GM19397 (cell line): ENCODE measurements around the gene MAP4K4.
"Not testable (repeated sequence)": the region's sequence is repeated elsewhere in the genome, so short reads cannot be mapped to it uniquely, and the experiment has no call there.

Experiments
- ATAC-seq: cut with Tn5 transposase; IDR thresholded peaks from one replicate; pipeline ENCODE4 v1.9.1; 2021; ENCODE audit warnings: mild to moderate bottlenecking, moderate library complexity; ENCODE audit not compliant: unreplicated experiment

Gene MAP4K4

GRCh38 chr2:101897301-101897700 lies 199.8 kb downstream of the MAP4K4 start:
- no peak for ATAC-seq

GRCh38 chr2:101899265-101899664 lies 201.8 kb downstream of the MAP4K4 start:
- ATAC-seq = no peak

GRCh38 chr2:101899871-101900270 lies 202.4 kb downstream of the MAP4K4 start:
- no peak for ATAC-seq

- peak; percentile 70 for ATAC-seq
These were observed 202.9 kb downstream of the MAP4K4 start for GRCh38 chr2:101900375-101900774.

- ATAC-seq = no peak
These were observed 203.7 kb downstream of the MAP4K4 start for GRCh38 chr2:101901241-101901640.

- ATAC-seq = no peak
These were observed 204.7 kb downstream of the MAP4K4 start for GRCh38 chr2:101902169-101902568.

- ATAC-seq = no peak
These were observed 207.4 kb downstream of the MAP4K4 start for GRCh38 chr2:101904916-101905315.

GRCh38 chr2:101905746-101906336 lies 208.3 kb downstream of the MAP4K4 start:
- ATAC-seq = no peak

GRCh38 chr2:101909760-101910159 lies 212.3 kb downstream of the MAP4K4 start:
- no peak for ATAC-seq

GRCh38 chr2:101912545-101912944 lies 215.0 kb downstream of the MAP4K4 start:
- peak; percentile 95 for ATAC-seq

GRCh38 chr2:101921319-101921952 lies 223.9 kb downstream of the MAP4K4 start:
- ATAC-seq = no peak

GRCh38 chr2:101921953-101922325 lies 224.4 kb downstream of the MAP4K4 start:
- ATAC-seq = no peak

- not testable (repeated sequence) for ATAC-seq
These were observed 226.8 kb downstream of the MAP4K4 start for GRCh38 chr2:101924311-101924710.

- no peak for ATAC-seq
These were observed 232.5 kb downstream of the MAP4K4 start for GRCh38 chr2:101930019-101930418.

GRCh38 chr2:101930847-101931246 lies 233.3 kb downstream of the MAP4K4 start:
- ATAC-seq = no peak

GRCh38 chr2:101931402-101931801 lies 233.9 kb downstream of the MAP4K4 start:
- no peak for ATAC-seq

- not testable (repeated sequence) for ATAC-seq
These were observed 238.3 kb downstream of the MAP4K4 start for GRCh38 chr2:101935764-101936163.

- ATAC-seq = no peak
These were observed 245.3 kb downstream of the MAP4K4 start for GRCh38 chr2:101942851-101943250.
